Uterus (tissue), 4 donors: ENCODE measurements around the gene CFAP251. TPM values are rescaled to one million over a fixed set of nuclear protein-coding genes. Genes with fewer than 3 reads are reported as not detected.

ENCODE experiments used
- DNase-seq, 2 donors: peaks; one replicate each; pipeline ENCODE4 v3.0.0-alpha.2; 2019 to 2020
- H3K27ac ChIP-seq, 2 donors: fragments of 200-600 bp; sonication (generic); 1 replicate in 1 of 2; 2 replicates in 1 of 2; pipeline ENCODE4 v1.5.1; 2016 to 2018
- H3K27me3 ChIP-seq, 2 donors: fragments of 200-600 bp; sonication (generic); one replicate each; pipeline ENCODE4 v1.5.1; 2018 to 2019; ENCODE audit warnings: control low read depth in 1 of 2
- H3K36me3 ChIP-seq, 2 donors: fragments of 200-600 bp; sonication (generic); one replicate each; pipeline ENCODE4 v1.5.1; 2019; ENCODE audit warnings: control low read depth in 1 of 2
- H3K4me1 ChIP-seq, 2 donors: fragments of 200-600 bp; sonication (generic); one replicate each; pipeline ENCODE4 v1.5.1; 2018 to 2019; ENCODE audit warnings: control low read depth in 1 of 2
- H3K4me3 ChIP-seq, 2 donors: fragments of 200-600 bp; sonication (generic); 1 replicate in 1 of 2; 2 replicates in 1 of 2; pipeline ENCODE4 v1.5.1; 2018 to 2019; ENCODE audit warnings: mild to moderate bottlenecking in 1 of 2
- H3K9me3 ChIP-seq, 2 donors: fragments of 200-600 bp; sonication (generic); one replicate each; pipeline ENCODE4 v1.5.1; 2019; ENCODE audit warnings: control low read depth in 1 of 2
- CTCF ChIP-seq, 4 experiments: fragments of 200-600 bp in 2 of 4; fragments of 450-650 bp in 2 of 4; sonication (generic) in 2 of 4; IDR thresholded peaks; one replicate each; pipeline ENCODE4 v1.5.1; 2016 to 2019; ENCODE audit warnings: antibody characterized with exemption in 4 of 4, mild to moderate bottlenecking in 2 of 4, moderate library complexity in 1 of 4
- POLR2A ChIP-seq, 2 donors: fragments of 450-650 bp; IDR thresholded peaks; one replicate each; pipeline ENCODE4 v1.6.1; 2016; ENCODE audit warnings: antibody characterized with exemption in 2 of 2, mild to moderate bottlenecking in 1 of 2, moderate library complexity in 1 of 2
- intact Hi-C: fragments of 100-400 bp; cut with DNase I; formaldehyde crosslinking; loops from one replicate; pipeline ENCODE4 v1.15.1; 2023; ENCODE audit warnings: low total_unique reads
- total RNA-seq, 4 donors: library from RNA; depleted of rRNA in 3 of 4; stranded (reverse); fragments of >200 nt in 3 of 4; gene quantifications; one replicate each; pipeline versions ENCODE4 v1.1.0 to v1.2.4, GENCODE V29; 2014 to 2023
- donor health status: DM: yes; HTN: yes; CAD: no.

Gene CFAP251
- total RNA-seq, 4 donors from 2014 or later: 5.9 to 135 (median 12.7) TPM

GRCh38 chr12:122026706-122027333, 108.4 kb downstream of the CFAP251 start:
- intact Hi-C loops: no loop called here
- TF ChIP-seq CTCF (IDR thresholded peaks at IDR 0.05) (no peak), POLR2A (IDR thresholded peaks at IDR 0.05) (no peak)

GRCh38 chr12:122028165-122028904, 109.9 kb downstream of the CFAP251 start:
- Histone ChIP-seq H3K4me1 (peaks cover 0 to 9% of the 10 kb centered on the region in 2 donors), H3K27ac (no peak overlapping the region), H3K27me3 (no peaks in the 10 kb centered on the region), H3K4me3 (no peak overlapping the region), H3K36me3 (no peaks in the 10 kb centered on the region), H3K9me3 (no peaks in the 10 kb centered on the region)
- DNase-seq: no peak
- TF ChIP-seq CTCF (IDR thresholded peaks at IDR 0.05): no peak
- TF ChIP-seq POLR2A (IDR thresholded peaks at IDR 0.05): no peak
- intact Hi-C loops: no loop called here

More at GRCh38 chr12:122026706-122027333, 108.4 kb downstream of the CFAP251 start:
- H3K4me1 ChIP-seq: peaks cover 0 to 9% of the 10 kb centered on the region in 2 donors
- no peak overlapping the region for H3K27ac ChIP-seq
- no peak for DNase-seq
- H3K27me3 ChIP-seq: no peaks in the 10 kb centered on the region
- H3K4me3 ChIP-seq: no peak overlapping the region
- H3K9me3 ChIP-seq: no peaks in the 10 kb centered on the region
- H3K36me3 ChIP-seq: no peaks in the 10 kb centered on the region

- no peak for TF ChIP-seq POLR2A (IDR thresholded peaks at IDR 0.05)
- no peak for TF ChIP-seq CTCF (IDR thresholded peaks at IDR 0.05)
- Histone ChIP-seq H3K4me3 (no peak overlapping the region), H3K9me3 (no peaks in the 10 kb centered on the region), H3K27me3 (no peaks in the 10 kb centered on the region), H3K36me3 (no peaks in the 10 kb centered on the region), H3K4me1 (peaks cover 0 to 9% of the 10 kb centered on the region in 2 donors), H3K27ac (no peak overlapping the region)
- intact Hi-C loops: no loop called here
- no peak for DNase-seq
Observed at GRCh38 chr12:122028905-122029560, 110.6 kb downstream of the CFAP251 start.

- Histone ChIP-seq H3K27me3 (no peaks in the 10 kb centered on the region), H3K27ac (no peak overlapping the region), H3K4me3 (no peak overlapping the region), H3K36me3 (no peaks in the 10 kb centered on the region), H3K4me1 (peaks cover 0 to 9% of the 10 kb centered on the region in 2 donors), H3K9me3 (no peaks in the 10 kb centered on the region)
- intact Hi-C loops: no loop called here
- TF ChIP-seq CTCF (IDR thresholded peaks at IDR 0.05) (no peak), POLR2A (IDR thresholded peaks at IDR 0.05) (no peak)
- DNase-seq: no peak
Observed at GRCh38 chr12:122029620-122030423, 111.4 kb downstream of the CFAP251 start.
